Measurements from ENCODE around the gene SNRNP40. TPM values are rescaled to one million over a fixed set of nuclear protein-coding genes. Genes with fewer than 3 reads are reported as not detected.
"Not testable (repeated sequence)": the region's sequence is repeated elsewhere in the genome, so short reads cannot be mapped to it uniquely, and the experiment has no call there.

SNRNP40 gene
- total RNA-seq, 2 experiments from 2014 or later = 83.7 to 96.4 TPM

DNA sequence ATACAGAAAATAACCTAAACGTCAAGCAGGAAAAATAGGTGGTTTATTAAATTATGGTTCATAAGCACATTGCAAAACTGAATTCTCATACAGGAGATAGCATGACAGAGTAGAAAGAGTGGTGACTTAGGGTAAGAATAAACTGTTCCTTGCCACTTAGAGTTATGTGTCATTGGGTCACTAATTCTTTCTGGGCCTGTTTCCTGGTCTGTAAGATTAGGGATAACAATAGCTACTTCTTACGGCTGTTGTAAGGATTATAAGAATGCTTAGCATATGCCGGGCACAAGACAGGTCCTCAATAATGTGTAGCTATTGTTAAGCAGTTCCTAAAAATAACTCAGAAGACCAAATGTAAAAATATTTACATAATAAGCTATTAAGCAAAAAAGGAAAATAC lies 24.2 kb downstream of the SNRNP40 start:
- intact Hi-C loops (cut with micrococcal nuclease) = no loop called here
- no peaks in the 10 kb centered on the region for H3K27me3 Mint-ChIP-seq
- H3K27ac Mint-ChIP-seq = no peak overlapping the region
- no peak overlapping the region for H3K4me3 Mint-ChIP-seq
- H3K9me3 Mint-ChIP-seq = no peaks in the 10 kb centered on the region
- ChIA-PET CTCF (no interaction called here), POLR2A (no interaction called here)
- no peaks in the 10 kb centered on the region for H3K4me1 Mint-ChIP-seq (ENCODE audit: low read depth)
- H3K36me3 Mint-ChIP-seq = peaks cover 49% of the 10 kb centered on the region
- no peak for DNase-seq

- Mint-ChIP-seq H3K27ac (no peak overlapping the region), H3K4me1 (ENCODE audit: low read depth) (no peaks in the 10 kb centered on the region), H3K9me3 (no peaks in the 10 kb centered on the region), H3K36me3 (peaks cover 61% of the 10 kb centered on the region), H3K27me3 (no peaks in the 10 kb centered on the region), H3K4me3 (no peak overlapping the region)
- ChIA-PET CTCF (no interaction called here), POLR2A (no interaction called here)
- no peak for DNase-seq
- intact Hi-C loops (cut with micrococcal nuclease) = no loop called here
Measured at GRCh38 chr1:31266547-31266946, 30.0 kb downstream of the SNRNP40 start.

- no peaks in the 10 kb centered on the region for H3K9me3 Mint-ChIP-seq
- POLR2A ChIA-PET = no interaction called here
- DNase-seq = no peak
- H3K36me3 Mint-ChIP-seq = peaks cover 58% of the 10 kb centered on the region
- intact Hi-C loops (cut with micrococcal nuclease) = no loop called here
- H3K27me3 Mint-ChIP-seq = no peaks in the 10 kb centered on the region
- H3K27ac Mint-ChIP-seq = no peak overlapping the region
- no peaks in the 10 kb centered on the region for H3K4me1 Mint-ChIP-seq (ENCODE audit: low read depth)
- H3K4me3 Mint-ChIP-seq = no peak overlapping the region
- CTCF ChIA-PET = interaction anchor here (0.7 kb wide), 1 partner anchor 20 kb away, joined by 4 read pairs; no protein-coding TSS in a partner anchor
Measured at GRCh38 chr1:31264790-31265386, 31.7 kb downstream of the SNRNP40 start.

DNA sequence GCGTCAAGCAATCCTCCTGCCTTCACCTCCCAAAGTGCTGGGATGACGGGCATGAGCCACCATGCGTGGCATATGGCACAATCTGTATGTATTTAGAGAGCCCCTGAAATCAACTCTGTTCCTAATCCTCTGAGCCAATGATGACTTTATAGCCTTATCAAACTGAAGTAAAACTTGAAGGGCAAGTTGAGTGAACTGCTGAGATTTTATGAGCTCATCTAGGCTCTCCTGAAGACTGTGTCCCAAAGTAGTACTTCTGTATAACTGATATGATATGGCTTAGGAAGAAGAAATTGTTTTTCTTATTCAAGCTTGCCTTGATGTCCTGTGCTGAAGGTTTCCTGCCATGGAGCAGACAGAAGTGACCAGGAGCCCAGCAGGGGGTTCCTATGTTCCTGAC lies 33.2 kb downstream of the SNRNP40 start:
- peaks cover 59% of the 10 kb centered on the region for H3K36me3 Mint-ChIP-seq
- no peak for DNase-seq
- no peak overlapping the region for H3K27ac Mint-ChIP-seq
- no peaks in the 10 kb centered on the region for H3K27me3 Mint-ChIP-seq
- intact Hi-C loops (cut with micrococcal nuclease) = no loop called here
- ChIA-PET POLR2A (no interaction called here), CTCF (no interaction called here)
- H3K9me3 Mint-ChIP-seq = no peaks in the 10 kb centered on the region
- no peak overlapping the region for H3K4me3 Mint-ChIP-seq
- H3K4me1 Mint-ChIP-seq (ENCODE audit: low read depth) = no peaks in the 10 kb centered on the region

DNA sequence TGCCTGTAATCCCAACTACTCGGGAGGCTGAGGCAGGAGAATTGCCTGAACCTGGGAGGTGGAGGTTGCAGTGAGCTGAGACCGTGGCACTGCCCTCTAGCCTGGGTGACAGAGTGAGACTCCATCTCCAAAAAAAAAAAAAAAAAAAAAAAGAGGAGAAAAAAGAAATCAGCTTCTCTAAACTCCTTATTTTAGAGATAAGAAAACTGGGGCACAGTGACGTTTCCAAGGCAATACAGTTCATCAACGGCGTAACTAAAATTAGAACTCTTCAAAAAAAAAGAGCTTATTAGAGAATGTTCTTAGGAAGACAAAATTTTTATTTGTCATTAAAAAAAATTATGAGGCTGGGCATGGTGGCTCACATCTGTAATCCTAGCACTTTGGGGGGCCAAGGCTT lies 34.2 kb downstream of the SNRNP40 start:
- peaks cover 61% of the 10 kb centered on the region for H3K36me3 Mint-ChIP-seq
- H3K27me3 Mint-ChIP-seq; H3K4me3 Mint-ChIP-seq; intact Hi-C loops (cut with micrococcal nuclease); CTCF ChIA-PET; H3K4me1 Mint-ChIP-seq (ENCODE audit: low read depth); H3K9me3 Mint-ChIP-seq; DNase-seq; H3K27ac Mint-ChIP-seq; POLR2A ChIA-PET: not testable (repeated sequence)

- Mint-ChIP-seq H3K4me3 (no peak overlapping the region), H3K9me3 (no peaks in the 10 kb centered on the region), H3K27me3 (no peaks in the 10 kb centered on the region), H3K27ac (no peak overlapping the region), H3K4me1 (ENCODE audit: low read depth) (no peaks in the 10 kb centered on the region), H3K36me3 (peaks cover 59% of the 10 kb centered on the region)
- POLR2A ChIA-PET = no interaction called here
- intact Hi-C loops (cut with micrococcal nuclease) = no loop called here
- CTCF ChIA-PET = no interaction called here
- no peak for DNase-seq
Measured at GRCh38 chr1:31261916-31262315, 34.7 kb downstream of the SNRNP40 start.

DNA sequence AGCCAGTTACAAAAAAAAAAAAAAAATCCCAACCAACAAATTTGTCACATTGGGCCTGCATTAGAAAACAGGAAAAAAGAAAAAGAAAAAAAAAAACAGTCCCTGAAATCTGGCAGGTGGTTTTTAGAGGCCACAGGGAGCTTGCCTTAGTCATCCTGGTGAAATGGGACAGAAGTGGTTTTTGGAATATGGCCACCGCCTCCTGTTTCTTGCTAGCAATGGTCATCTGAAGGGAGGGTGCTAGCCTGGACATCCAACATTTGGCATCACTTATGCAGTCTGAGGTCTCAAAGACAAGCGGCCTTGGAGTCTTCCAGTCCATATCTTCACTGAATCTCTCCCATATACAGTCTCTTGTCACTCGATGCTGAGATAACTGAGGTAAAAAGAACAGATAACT lies 36.8 kb downstream of the SNRNP40 start:
- H3K36me3 Mint-ChIP-seq = peaks cover 43% of the 10 kb centered on the region
- ChIA-PET POLR2A (no interaction called here), CTCF (no interaction called here)
- DNase-seq = no peak
- H3K4me1 Mint-ChIP-seq (ENCODE audit: low read depth) = no peaks in the 10 kb centered on the region
- intact Hi-C loops (cut with micrococcal nuclease) = no loop called here
- no peak overlapping the region for H3K27ac Mint-ChIP-seq
- no peak overlapping the region for H3K4me3 Mint-ChIP-seq
- H3K9me3 Mint-ChIP-seq = no peaks in the 10 kb centered on the region
- no peaks in the 10 kb centered on the region for H3K27me3 Mint-ChIP-seq

- no peaks in the 10 kb centered on the region for H3K4me1 Mint-ChIP-seq (ENCODE audit: low read depth)
- CTCF ChIA-PET = no interaction called here
- H3K9me3 Mint-ChIP-seq = no peaks in the 10 kb centered on the region
- POLR2A ChIA-PET = no interaction called here
- intact Hi-C loops (cut with micrococcal nuclease) = no loop called here
- no peak overlapping the region for H3K4me3 Mint-ChIP-seq
- no peak overlapping the region for H3K27ac Mint-ChIP-seq
- H3K27me3 Mint-ChIP-seq = no peaks in the 10 kb centered on the region
- H3K36me3 Mint-ChIP-seq = peaks cover 34% of the 10 kb centered on the region
- no peak for DNase-seq
Measured at GRCh38 chr1:31258581-31258980, 38.0 kb downstream of the SNRNP40 start.

GRCh38 chr1:31257213-31257612 lies 39.4 kb downstream of the SNRNP40 start:
- H3K4me3 Mint-ChIP-seq = no peak overlapping the region
- no peak overlapping the region for H3K27ac Mint-ChIP-seq
- ChIA-PET POLR2A (no interaction called here), CTCF (no interaction called here)
- no peaks in the 10 kb centered on the region for H3K9me3 Mint-ChIP-seq
- no peak for DNase-seq
- intact Hi-C loops (cut with micrococcal nuclease) = no loop called here
- H3K27me3 Mint-ChIP-seq = no peaks in the 10 kb centered on the region
- H3K4me1 Mint-ChIP-seq (ENCODE audit: low read depth) = no peaks in the 10 kb centered on the region
- peaks cover 30% of the 10 kb centered on the region for H3K36me3 Mint-ChIP-seq

GRCh38 chr1:31249854-31250253 lies 46.7 kb downstream of the SNRNP40 start:
- DNase-seq = no peak
- no peaks in the 10 kb centered on the region for H3K9me3 Mint-ChIP-seq
- H3K27me3 Mint-ChIP-seq = no peaks in the 10 kb centered on the region
- intact Hi-C loops (cut with micrococcal nuclease) = no loop called here
- no peaks in the 10 kb centered on the region for H3K4me1 Mint-ChIP-seq (ENCODE audit: low read depth)
- H3K4me3 Mint-ChIP-seq = no peak overlapping the region
- H3K36me3 Mint-ChIP-seq = no peaks in the 10 kb centered on the region
- POLR2A ChIA-PET = no interaction called here
- CTCF ChIA-PET = interaction anchor here (0.5 kb wide), 1 partner anchor 87 kb away, joined by 3 read pairs; no protein-coding TSS in a partner anchor
- H3K27ac Mint-ChIP-seq = no peak overlapping the region

DNA sequence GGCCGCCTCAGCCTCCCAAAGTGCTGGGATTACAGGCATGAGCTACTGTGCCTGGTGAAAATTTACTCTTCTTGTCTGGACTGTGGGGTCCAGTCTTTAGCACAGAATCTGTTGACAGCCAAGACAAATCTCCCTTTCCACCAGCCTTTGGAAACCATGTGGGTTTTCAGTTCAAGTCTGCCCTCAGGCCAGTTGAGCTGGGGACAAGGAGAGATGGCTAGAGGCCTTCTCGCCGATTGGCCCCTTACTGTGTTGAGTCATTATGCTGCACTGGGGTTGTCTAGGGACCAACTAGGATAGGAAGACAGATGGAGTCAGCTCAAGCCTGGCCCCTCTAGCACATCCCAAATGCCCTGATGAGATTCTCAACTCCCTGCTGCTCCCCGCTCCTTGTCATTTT lies 48.3 kb downstream of the SNRNP40 start:
- Mint-ChIP-seq H3K4me1 (ENCODE audit: low read depth) (no peaks in the 10 kb centered on the region), H3K27me3 (no peaks in the 10 kb centered on the region), H3K27ac (no peak overlapping the region), H3K36me3 (no peaks in the 10 kb centered on the region), H3K4me3 (no peak overlapping the region), H3K9me3 (no peaks in the 10 kb centered on the region)
- ChIA-PET CTCF (no interaction called here), POLR2A (no interaction called here)
- intact Hi-C loops (cut with micrococcal nuclease) = no loop called here
- no peak for DNase-seq

DNA sequence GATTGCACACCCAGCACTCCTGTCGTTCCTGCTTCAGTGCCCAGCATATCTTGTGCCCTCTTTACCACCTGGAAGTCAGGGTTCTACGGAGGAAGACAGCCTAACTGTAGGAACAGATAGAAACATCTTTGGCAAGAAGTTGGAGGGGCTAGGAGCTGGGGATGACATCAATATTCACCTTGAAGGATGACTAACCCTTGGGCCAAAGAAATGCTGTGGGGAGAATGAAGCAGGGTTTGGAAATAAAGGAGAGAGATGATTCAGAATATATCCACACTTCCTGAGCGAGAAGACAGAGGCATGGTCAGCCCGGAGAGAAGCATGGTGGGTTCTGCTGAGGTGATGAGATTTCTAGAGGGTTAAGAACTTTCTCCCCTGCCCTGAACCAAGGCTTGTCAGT lies 52.3 kb downstream of the SNRNP40 start:
- no peak for DNase-seq
- ChIA-PET POLR2A (no interaction called here), CTCF (interaction anchor here (0.6 kb wide), 1 partner anchor 20 kb away, joined by 4 read pairs; no protein-coding TSS in a partner anchor)
- no peak overlapping the region for H3K4me3 Mint-ChIP-seq
- no peak overlapping the region for H3K27ac Mint-ChIP-seq
- no peaks in the 10 kb centered on the region for H3K9me3 Mint-ChIP-seq
- H3K36me3 Mint-ChIP-seq = no peaks in the 10 kb centered on the region
- intact Hi-C loops (cut with micrococcal nuclease) = no loop called here
- no peaks in the 10 kb centered on the region for H3K4me1 Mint-ChIP-seq (ENCODE audit: low read depth)
- peaks cover 14% of the 10 kb centered on the region for H3K27me3 Mint-ChIP-seq

GRCh38 chr1:31243501-31244286 lies 52.9 kb downstream of the SNRNP40 start:
- no peaks in the 10 kb centered on the region for H3K9me3 Mint-ChIP-seq
- intact Hi-C loops (cut with micrococcal nuclease) = no loop called here
- H3K27ac Mint-ChIP-seq = no peak overlapping the region
- POLR2A ChIA-PET = no interaction called here
- no peaks in the 10 kb centered on the region for H3K36me3 Mint-ChIP-seq
- H3K27me3 Mint-ChIP-seq = peaks cover 19% of the 10 kb centered on the region
- H3K4me3 Mint-ChIP-seq = no peak overlapping the region
- peaks cover 5% of the 10 kb centered on the region for H3K4me1 Mint-ChIP-seq (ENCODE audit: low read depth)
- CTCF ChIA-PET = no interaction called here
- DNase-seq = no peak

Measured in activated CD4-positive, alpha-beta memory T cell treated with anti-CD3 and anti-CD28 coated beads for 36 hours (primary cell).